Parathyroid adenoma (tissue), 2 donors: Measurements from ENCODE around the gene TNFRSF8.

Source experiments
- H2AFZ ChIP-seq: fragments of 300-600 bp; sonication (generic); one replicate; pipeline ENCODE4 v1.7.0; 2017; ENCODE audit warnings: antibody characterized with exemption, mild to moderate bottlenecking
- H3K27ac ChIP-seq: fragments of 300-600 bp; sonication (generic); one replicate; pipeline ENCODE4 v1.7.0; 2017
- H3K27me3 ChIP-seq: fragments of 300-600 bp; sonication (generic); one replicate; pipeline ENCODE4 v1.7.0; 2017; ENCODE audit warnings: low read length; ENCODE audit not compliant: control insufficient read depth, insufficient read depth
- H3K36me3 ChIP-seq: fragments of 300-600 bp; sonication (generic); one replicate; pipeline ENCODE4 v1.7.0; 2017; ENCODE audit warnings: low read length; ENCODE audit not compliant: control insufficient read depth, insufficient read depth
- H3K4me1 ChIP-seq: fragments of 300-600 bp; sonication (generic); one replicate; pipeline ENCODE4 v1.7.0; 2017; ENCODE audit warnings: control low read depth
- H3K4me2 ChIP-seq: fragments of 300-600 bp; sonication (generic); one replicate; pipeline ENCODE4 v1.7.0; 2017; ENCODE audit warnings: low read length
- H3K4me3 ChIP-seq: fragments of 300-600 bp; sonication (generic); one replicate; pipeline ENCODE4 v1.7.0; 2017; ENCODE audit warnings: low read depth, low read length
- H3K79me2 ChIP-seq: fragments of 300-600 bp; sonication (generic); one replicate; pipeline ENCODE4 v1.7.0; 2017; ENCODE audit warnings: control low read depth
- H3K9ac ChIP-seq: fragments of 300-600 bp; sonication (generic); one replicate; pipeline ENCODE4 v1.7.0; 2017; ENCODE audit warnings: mild to moderate bottlenecking
- H3K9me3 ChIP-seq: fragments of 300-600 bp; sonication (generic); one replicate; pipeline ENCODE4 v1.7.0; 2017; ENCODE audit warnings: low read length; ENCODE audit not compliant: control insufficient read depth
- TF ChIP-seq, protein P1 (sequence below): fragments of 300-600 bp; sonication (generic); IDR thresholded peaks from one replicate; pipeline ENCODE4 v1.7.0; 2017; ENCODE audit warnings: antibody characterized with exemption, mild to moderate bottlenecking
- donor health status: primary hyperparathyroidism.

The TNFRSF8 gene

GRCh38 chr1:12090326-12090725 lies 27.2 kb downstream of the TNFRSF8 start:
- Histone ChIP-seq H3K36me3 (no peaks in the 10 kb centered on the region), H3K27ac (no peak overlapping the region), H3K4me2 (no peak overlapping the region), H3K4me3 (no peak overlapping the region), H3K9ac (no peak overlapping the region), H3K27me3 (no peaks in the 10 kb centered on the region), H3K9me3 (no peaks in the 10 kb centered on the region), H2AFZ (no peak overlapping the region), H3K4me1 (no peaks in the 10 kb centered on the region), H3K79me2 (no peaks in the 10 kb centered on the region)
- TF ChIP-seq, protein P1, sequence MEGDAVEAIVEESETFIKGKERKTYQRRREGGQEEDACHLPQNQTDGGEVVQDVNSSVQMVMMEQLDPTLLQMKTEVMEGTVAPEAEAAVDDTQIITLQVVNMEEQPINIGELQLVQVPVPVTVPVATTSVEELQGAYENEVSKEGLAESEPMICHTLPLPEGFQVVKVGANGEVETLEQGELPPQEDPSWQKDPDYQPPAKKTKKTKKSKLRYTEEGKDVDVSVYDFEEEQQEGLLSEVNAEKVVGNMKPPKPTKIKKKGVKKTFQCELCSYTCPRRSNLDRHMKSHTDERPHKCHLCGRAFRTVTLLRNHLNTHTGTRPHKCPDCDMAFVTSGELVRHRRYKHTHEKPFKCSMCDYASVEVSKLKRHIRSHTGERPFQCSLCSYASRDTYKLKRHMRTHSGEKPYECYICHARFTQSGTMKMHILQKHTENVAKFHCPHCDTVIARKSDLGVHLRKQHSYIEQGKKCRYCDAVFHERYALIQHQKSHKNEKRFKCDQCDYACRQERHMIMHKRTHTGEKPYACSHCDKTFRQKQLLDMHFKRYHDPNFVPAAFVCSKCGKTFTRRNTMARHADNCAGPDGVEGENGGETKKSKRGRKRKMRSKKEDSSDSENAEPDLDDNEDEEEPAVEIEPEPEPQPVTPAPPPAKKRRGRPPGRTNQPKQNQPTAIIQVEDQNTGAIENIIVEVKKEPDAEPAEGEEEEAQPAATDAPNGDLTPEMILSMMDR, result no peak

GRCh38 chr1:12091191-12091590 lies 28.1 kb downstream of the TNFRSF8 start:
- H3K27me3 ChIP-seq, result no peaks in the 10 kb centered on the region
- H3K4me3 ChIP-seq, result no peak overlapping the region
- no peaks in the 10 kb centered on the region for H3K9me3 ChIP-seq
- no peak overlapping the region for H3K27ac ChIP-seq
- no peaks in the 10 kb centered on the region for H3K36me3 ChIP-seq
- no peaks in the 10 kb centered on the region for H3K4me1 ChIP-seq
- no peak overlapping the region for H3K4me2 ChIP-seq
- no peaks in the 10 kb centered on the region for H3K79me2 ChIP-seq
- TF ChIP-seq, protein P1, result no peak
- H2AFZ ChIP-seq, result no peak overlapping the region
- H3K9ac ChIP-seq, result no peak overlapping the region

DNA sequence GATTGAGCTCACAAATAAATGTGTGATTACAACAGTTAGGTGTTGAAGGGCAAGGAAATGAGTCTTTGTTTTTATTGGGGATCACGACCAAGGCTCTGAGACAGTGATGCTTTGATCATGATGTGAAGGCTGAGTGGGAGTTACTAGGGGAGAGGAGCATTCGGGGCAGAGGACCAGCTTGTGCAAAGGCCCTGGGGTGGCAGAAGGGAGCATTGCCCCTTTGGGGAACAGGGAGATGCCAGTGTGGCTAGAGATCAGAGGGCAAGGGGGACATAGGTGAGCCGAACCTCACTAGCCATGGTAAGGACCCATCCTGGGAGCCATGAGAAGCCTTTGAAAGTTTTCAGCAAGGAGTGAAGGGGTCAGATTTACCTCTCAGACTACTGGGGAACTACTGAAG lies 31.1 kb downstream of the TNFRSF8 start:
- no peak overlapping the region for H3K27ac ChIP-seq
- H3K9ac ChIP-seq, result no peak overlapping the region
- no peaks in the 10 kb centered on the region for H3K36me3 ChIP-seq
- no peak overlapping the region for H3K4me2 ChIP-seq
- TF ChIP-seq, protein P1, result no peak
- no peak overlapping the region for H2AFZ ChIP-seq
- H3K79me2 ChIP-seq, result no peaks in the 10 kb centered on the region
- no peaks in the 10 kb centered on the region for H3K27me3 ChIP-seq
- no peak overlapping the region for H3K4me3 ChIP-seq
- H3K4me1 ChIP-seq, result no peaks in the 10 kb centered on the region
- H3K9me3 ChIP-seq, result no peaks in the 10 kb centered on the region

DNA sequence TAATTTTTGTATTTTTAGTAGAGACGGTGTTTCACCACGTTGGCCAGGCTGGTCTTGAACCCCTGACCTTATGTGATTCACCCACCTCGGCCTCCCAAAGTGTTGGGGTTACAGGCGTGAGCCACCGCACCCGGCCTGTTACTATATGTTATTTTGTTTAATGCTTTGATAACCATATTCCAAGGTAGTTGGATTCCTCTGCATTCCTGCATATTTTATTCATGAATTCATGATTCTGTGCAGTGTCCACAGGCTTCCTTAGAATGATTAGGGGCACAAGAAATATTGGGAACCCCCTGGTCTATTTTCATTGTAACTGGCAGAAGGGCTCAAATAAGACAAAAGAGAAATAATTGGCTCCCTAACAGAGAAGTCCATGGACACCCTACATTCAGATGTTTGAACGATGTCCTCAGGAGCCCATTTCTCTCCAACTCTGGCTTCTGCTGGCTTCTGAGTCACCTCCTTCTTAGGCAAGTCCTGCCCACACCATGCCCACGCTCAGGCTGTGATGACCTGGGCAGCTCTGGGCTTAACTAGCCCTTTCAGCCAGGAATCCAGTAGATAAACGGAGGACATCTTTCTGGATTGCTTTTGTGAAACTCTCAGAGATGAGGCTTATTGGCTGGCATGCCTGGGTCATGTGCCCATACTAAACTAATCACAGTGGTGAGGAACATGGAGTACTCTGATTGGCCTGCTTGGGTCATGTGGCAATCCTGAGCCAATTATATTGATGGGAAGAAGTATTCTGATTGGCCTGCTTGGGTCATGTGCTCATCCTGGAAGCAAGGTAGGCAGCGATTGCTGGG lies 32.6 kb downstream of the TNFRSF8 start:
- Histone ChIP-seq H3K4me2 (no peak overlapping the region), H3K36me3 (no peaks in the 10 kb centered on the region), H3K9me3 (no peaks in the 10 kb centered on the region), H3K4me3 (no peak overlapping the region), H3K27me3 (no peaks in the 10 kb centered on the region), H3K9ac (no peak overlapping the region), H3K4me1 (no peaks in the 10 kb centered on the region), H2AFZ (no peak overlapping the region), H3K27ac (no peak overlapping the region), H3K79me2 (no peaks in the 10 kb centered on the region)
- TF ChIP-seq, protein P1, result no peak

DNA sequence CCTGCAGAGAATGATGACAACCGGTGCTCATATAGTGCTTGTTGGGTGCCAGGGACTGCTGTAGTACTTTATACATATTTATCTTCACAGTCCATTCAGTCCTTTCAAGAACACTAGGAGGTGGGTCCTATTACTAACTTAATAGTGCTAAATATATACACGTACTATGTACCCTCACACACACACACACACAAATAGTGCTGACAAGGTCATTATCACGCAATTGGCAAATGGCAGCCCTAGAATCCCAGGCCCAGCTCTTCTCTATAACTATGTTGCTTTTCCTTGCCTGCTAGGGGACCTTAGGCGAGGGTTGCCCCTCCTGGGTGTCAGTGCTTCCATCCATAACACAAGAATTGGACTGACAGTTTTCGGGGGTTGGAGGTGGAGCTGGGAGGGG lies 33.5 kb downstream of the TNFRSF8 start:
- no peak overlapping the region for H2AFZ ChIP-seq
- no peak overlapping the region for H3K9ac ChIP-seq
- H3K27ac ChIP-seq, result no peak overlapping the region
- no peaks in the 10 kb centered on the region for H3K4me1 ChIP-seq
- H3K79me2 ChIP-seq, result no peaks in the 10 kb centered on the region
- TF ChIP-seq, protein P1, result no peak
- no peaks in the 10 kb centered on the region for H3K36me3 ChIP-seq
- H3K4me2 ChIP-seq, result no peak overlapping the region
- no peaks in the 10 kb centered on the region for H3K9me3 ChIP-seq
- no peak overlapping the region for H3K4me3 ChIP-seq
- H3K27me3 ChIP-seq, result no peaks in the 10 kb centered on the region
